ENCODE results near the gene SLC2A8.

- TF ChIP-seq, protein P1, sequence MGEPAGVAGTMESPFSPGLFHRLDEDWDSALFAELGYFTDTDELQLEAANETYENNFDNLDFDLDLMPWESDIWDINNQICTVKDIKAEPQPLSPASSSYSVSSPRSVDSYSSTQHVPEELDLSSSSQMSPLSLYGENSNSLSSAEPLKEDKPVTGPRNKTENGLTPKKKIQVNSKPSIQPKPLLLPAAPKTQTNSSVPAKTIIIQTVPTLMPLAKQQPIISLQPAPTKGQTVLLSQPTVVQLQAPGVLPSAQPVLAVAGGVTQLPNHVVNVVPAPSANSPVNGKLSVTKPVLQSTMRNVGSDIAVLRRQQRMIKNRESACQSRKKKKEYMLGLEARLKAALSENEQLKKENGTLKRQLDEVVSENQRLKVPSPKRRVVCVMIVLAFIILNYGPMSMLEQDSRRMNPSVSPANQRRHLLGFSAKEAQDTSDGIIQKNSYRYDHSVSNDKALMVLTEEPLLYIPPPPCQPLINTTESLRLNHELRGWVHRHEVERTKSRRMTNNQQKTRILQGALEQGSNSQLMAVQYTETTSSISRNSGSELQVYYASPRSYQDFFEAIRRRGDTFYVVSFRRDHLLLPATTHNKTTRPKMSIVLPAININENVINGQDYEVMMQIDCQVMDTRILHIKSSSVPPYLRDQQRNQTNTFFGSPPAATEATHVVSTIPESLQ (CRISPR knock-in tag; IDR thresholded peaks at IDR 0.05), result no peak
- TF ChIP-seq CTCF (IDR thresholded peaks at IDR 0.05) (no peak), ATF3 (CRISPR knock-in tag; conservative IDR thresholded peaks at IDR 0.05) (no peak)
Observed at GRCh38 chr9:127450243-127450760, 53.3 kb downstream of the SLC2A8 start.

Measured in WTC11 (cell line).